Head of caudate nucleus (tissue), 42 donors: ENCODE results near the gene COX6A2.

Experiments
- DNase-seq, 42 donors: peaks; one replicate each; pipeline versions ENCODE4 v3.0.0 to v3.0.0-alpha.2; 2020 to 2021; ENCODE audit warnings: mixed read lengths in 7 of 42
- intact Hi-C: fragments of 100-400 bp; cut with DNase I; formaldehyde crosslinking; loops from one replicate; pipeline ENCODE4 v1.15.0; 2022

Gene COX6A2

GRCh38 chr16:31464781-31465260, 36.7 kb upstream of the COX6A2 start:
- intact Hi-C loops = loop anchor here (5.0 kb wide), 1 partner anchor 407 kb away; the partner anchor contains the start of gene ZNF267
- peak in 1 of 42 donors; percentile 23 for DNase-seq

GRCh38 chr16:31464348-31464769, 36.2 kb upstream of the COX6A2 start:
- intact Hi-C loops = loop anchor here (5.0 kb wide), 1 partner anchor 408 kb away; the partner anchor contains the start of gene ZNF267
- DNase-seq = peak in 1 of 42 donors; percentile 23

DNA sequence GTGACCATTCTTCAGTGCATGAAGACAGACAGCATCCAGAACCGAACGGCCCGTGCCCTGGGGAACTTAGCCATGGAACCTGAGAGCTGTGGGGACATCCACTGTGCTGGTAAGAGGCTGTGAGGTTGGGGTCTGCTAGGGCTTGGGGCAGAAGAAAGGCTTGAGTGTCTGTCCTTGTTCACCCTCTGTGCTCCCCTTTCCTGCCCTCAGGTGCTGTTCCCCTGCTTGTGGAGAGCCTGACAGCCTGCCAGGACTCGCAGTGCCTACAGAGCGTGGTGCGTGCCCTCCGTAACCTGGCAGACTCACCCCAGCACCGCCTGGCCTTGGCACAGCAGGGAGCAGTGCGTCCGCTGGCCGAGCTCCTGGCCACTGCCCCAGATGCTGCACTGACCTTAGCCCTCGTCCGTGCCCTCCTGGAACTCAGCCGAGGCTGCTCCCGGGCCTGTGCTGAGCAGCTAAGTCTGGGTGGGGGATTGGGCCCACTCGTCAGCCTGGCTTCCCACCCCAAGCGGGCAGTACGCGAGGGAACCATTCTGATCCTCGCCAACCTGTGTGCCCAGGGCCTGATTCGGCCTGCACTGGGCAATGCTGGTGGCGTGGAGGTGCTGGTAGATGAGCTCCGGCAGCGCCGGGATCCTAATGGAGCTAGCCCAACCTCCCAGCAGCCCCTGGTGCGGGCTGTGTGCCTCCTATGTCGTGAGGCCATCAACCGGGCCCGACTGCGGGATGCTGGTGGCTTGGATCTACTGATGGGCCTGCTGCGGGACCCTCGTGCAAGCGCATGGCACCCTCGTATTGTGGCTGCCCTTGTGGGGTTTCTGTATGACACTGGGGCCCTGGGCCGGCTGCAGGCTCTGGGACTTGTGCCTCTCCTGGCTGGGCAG, 34.0 kb upstream of the COX6A2 start:
- peak in 2 of 42 donors; percentile 20 to 28 for DNase-seq
- intact Hi-C loops = loop anchor here (5.0 kb wide), 1 partner anchor 410 kb away; the partner anchor contains the start of gene ZNF267

DNA sequence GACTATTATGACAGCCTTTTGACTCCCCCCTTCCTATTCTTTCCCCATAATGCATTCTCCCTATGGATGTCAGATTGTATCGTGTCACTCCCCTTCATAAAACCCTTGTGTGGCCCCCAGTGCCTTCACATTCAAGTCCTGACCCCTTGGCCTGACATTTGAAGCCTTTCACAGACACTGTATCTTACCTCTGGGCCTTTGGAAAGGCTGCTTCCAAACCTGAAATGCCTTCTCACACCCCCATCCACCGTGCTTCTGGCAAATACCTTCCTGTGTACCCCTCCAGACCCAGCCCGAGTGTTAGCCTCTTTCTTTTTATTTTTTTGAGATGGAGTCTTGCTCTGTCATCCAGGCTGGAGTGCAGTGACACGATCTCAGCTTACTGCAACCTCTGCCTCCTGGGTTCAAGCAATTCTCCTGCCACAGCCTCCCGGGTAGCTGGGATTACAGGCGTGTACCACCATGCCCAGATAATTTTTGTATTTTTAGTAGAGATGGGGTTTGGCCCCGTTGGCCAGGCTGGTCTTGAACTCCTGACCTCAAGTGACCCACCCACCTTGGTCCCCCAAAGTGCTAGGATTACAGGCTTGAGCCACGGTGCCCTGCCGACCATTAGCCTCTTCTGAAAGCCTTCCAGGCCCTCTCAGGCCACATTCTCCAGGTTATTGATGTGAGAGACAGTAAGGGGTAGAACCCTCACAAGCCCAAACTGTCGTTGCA, 33.2 kb upstream of the COX6A2 start:
- peak in 2 of 42 donors; percentile 3 to 19 for DNase-seq
- intact Hi-C loops = loop anchor here (5.0 kb wide), 1 partner anchor 411 kb away; the partner anchor contains the start of gene ZNF267

DNA sequence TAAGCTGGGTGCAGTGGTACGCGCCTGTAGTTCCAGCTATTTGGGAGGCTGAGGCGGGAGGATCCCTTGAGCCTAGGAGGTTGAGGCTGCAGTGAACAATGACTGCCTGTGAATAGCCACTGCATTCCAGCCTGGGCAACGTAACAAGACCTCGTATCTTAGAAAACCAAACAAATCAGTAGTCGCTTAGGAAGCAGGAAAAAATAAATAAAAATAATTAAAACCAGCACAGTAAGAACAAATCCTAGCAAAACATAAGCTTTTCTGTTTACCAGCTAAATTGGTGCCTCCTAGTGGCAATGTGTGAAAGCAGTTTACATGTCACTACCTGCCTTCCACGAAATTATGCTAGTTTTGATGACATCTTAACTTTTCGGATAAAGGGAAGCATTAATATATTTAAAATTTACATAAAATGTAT, 32.4 kb upstream of the COX6A2 start:
- DNase-seq = peak in 3 of 42 donors; percentile 18 to 52 (median 31)
- intact Hi-C loops = loop anchor here (5.0 kb wide), 1 partner anchor 412 kb away; the partner anchor contains the start of gene ZNF267

DNA sequence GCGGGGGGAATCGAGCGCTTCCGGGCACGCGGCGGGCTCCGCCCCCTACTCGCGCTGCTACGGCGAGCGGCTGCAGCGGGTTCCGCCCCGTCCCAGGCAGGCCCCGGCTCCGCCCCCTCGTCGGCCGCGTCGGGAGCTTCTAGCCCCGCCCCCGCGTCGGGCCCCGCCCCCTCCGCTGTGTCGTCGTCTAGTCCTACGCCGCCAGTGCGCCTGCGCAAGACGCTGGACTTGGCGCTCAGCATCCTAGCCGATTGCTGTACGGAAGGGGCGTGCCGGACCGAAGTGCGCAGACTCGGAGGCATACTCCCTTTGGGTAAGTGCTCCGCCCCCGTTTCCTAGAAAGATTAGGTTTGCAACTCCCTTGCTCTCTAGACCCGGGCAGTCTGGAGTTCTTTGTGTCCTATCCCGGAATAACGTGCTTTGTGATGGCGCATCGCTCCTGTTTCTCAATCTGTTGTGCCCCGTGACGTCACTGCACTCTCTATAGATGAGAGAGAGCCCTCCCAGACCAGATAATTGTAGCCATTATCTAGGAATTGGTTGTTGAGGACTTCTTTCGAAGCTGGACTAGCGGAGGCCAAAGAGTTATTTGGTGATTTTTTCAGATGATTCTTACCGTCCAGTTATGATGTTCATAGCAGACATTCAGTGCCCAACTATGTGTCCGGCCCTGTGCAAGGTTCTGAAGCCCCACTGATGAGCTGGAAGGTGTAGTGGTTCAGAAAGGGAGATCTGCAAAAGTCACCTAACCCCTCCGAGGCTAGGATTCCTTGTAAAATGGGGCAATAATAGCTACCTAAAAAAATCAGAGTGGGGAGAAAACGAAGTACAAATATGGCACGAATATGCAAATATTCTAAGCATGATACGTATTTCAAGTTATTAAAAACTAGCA, 31.8 kb upstream of the COX6A2 start:
- peak; percentile 99 to 100 (median 100) for DNase-seq
- intact Hi-C loops = loop anchor here (5.0 kb wide), 2 partner anchors 47 to 412 kb away; partner anchors contain the start of genes RUSF1 and ZNF267

GRCh38 chr16:31458844-31459686, 30.9 kb upstream of the COX6A2 start, which contains the start of gene ARMC5:
Gene ARMC5, plus strand, starts transcription at chr16:31459501. Its CDS starts 24 bp downstream, at chr16:31459525.
- peak; percentile 96 to 99 (median 98) for DNase-seq
- intact Hi-C loops = loop anchor here (5.0 kb wide), 1 partner anchor 48 kb away; the partner anchor contains the start of gene RUSF1

- DNase-seq = peak in 18 of 42 donors; percentile 17 to 63 (median 42)
- intact Hi-C loops = loop anchor here (5.0 kb wide), 1 partner anchor 49 kb away; the partner anchor contains the start of gene RUSF1
These were observed 30.1 kb upstream of the COX6A2 start for GRCh38 chr16:31458073-31458843.

DNA sequence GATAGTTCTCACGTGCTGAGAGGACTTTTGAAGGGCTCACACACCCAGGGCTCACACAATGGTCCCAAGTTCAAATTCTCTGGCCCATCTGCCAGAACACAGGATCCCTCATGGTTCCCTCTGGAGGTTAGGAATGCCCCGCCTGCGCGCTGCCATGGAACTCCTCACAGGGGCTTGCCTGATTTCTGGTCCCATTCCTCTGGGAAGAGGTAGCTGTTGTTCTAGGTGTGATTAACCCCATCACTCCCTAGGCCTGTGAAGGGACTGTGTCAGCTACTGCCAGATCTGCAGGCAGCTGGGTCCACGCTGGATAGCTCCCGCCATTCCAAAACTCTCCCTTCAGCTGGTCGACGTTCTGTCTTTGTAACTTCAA, 28.8 kb upstream of the COX6A2 start:
- intact Hi-C loops = loop anchor here (5.0 kb wide), 1 partner anchor 50 kb away; the partner anchor contains the start of gene RUSF1
- peak in 1 of 42 donors; percentile 9 for DNase-seq

DNA sequence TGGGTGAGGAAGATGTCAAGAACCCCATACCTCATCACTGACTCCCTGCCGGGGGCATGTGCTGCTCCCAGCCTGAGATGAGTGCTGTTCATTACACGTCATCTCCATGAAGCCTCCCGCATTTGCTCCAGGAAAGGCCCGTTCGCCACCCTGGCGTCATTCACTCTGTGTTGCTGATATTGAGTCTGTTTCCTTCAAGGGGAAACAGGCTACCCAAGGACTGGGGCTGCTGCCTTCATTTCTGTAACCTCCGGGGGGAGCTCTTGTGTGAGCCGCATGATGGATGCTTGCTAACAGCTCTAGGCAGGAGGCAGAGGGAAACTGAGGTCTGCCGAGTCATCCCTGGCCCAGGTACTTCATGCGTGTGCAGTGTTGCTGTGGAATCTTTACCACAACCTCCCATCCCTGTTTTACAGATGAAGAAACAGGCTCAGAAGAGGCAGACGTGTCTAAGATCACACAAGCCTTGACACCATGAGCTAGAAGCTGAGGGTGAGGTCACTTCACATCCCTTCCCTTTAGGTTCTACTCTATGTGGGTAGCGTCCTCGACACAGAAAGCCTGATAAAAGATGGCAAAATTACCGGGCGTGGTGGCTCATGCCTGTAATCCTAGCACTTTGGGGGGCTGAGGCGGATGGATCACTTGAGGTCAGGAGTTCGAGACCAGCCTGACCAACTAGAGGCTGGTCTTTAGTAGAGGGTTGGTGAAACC, 27.6 kb upstream of the COX6A2 start:
- peak in 8 of 42 donors; percentile 26 to 61 (median 42) for DNase-seq

DNA sequence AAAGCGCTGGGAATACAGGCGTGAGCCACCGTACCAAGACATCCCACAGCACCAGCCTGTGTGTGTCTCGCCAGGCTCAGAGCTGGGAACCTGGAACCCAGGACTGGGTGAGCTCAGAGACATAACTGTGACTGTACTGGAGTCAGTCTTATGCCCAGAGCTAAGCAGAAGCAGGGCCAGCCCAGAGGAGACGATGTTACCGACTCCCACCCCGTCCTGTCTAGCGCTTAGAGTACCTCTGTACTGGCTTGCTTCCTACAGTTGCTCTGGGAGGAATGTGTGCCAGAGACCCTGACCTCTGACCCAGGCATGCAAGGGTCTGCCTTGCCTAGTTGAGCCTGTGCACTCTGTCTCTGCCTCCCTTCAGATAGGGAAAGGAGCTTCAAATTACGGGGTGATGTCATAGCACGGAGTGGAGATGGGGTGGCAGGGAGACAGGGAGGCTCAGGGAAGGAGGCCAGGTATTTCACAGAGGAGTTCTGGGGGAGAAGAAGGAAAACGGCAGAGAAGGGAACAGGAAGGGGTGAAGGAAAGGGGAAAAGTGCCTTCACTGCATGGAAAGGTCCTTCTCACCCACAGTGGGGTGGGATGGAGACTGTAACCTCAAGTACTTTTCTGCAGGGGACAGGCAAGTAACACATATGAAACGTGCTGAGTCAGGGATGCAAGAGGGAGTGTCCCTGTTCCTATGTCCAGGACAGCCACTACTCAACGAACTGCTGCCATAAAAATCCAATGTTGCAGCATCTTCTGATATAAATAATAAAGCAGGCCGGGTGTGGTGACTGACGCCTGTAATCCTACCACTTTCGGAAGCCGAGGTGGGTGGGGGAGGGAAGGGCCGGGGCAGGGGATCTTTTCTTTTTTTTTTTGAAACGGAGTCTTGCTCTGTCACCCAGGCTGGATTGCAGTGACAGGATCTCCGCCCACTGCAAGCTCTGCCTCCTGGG, 25.4 kb upstream of the COX6A2 start:
- intact Hi-C loops = no loop called here
- peak in 19 of 42 donors; percentile 24 to 78 (median 51) for DNase-seq

More for the DNA sequence above, 27.6 kb upstream of the COX6A2 start:
- intact Hi-C loops = loop anchor here (5.0 kb wide), 1 partner anchor 52 kb away; the partner anchor contains the start of gene RUSF1

DNA sequence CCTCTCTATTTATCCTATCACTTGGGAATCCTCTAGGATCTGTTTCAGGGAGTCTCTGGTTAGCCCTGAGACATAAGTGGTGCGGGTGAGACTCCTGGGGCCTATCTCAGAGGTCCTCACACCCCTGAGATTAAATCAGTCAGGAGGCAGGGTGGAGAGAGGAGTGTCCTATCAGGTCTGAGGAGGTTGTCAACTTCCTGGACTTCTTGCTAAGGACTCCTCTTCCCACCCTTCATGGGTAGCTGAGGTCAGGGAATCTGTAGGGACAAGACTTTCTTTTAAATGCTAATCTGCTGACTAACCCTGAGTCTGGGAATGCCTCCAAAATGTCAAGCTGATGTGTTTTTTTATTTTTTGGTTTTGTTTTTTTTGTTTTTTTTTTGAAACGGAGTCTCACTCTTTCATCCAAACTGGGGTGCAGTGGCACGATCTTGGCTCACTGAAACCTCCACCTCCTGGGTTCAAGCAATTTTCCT, 24.5 kb upstream of the COX6A2 start:
- peak in 5 of 42 donors; percentile 15 to 36 (median 22) for DNase-seq
- intact Hi-C loops = no loop called here

- peak in 24 of 42 donors; percentile 26 to 77 (median 52) for DNase-seq
- intact Hi-C loops = no loop called here
These were observed 23.7 kb upstream of the COX6A2 start for GRCh38 chr16:31451681-31452351.

DNA sequence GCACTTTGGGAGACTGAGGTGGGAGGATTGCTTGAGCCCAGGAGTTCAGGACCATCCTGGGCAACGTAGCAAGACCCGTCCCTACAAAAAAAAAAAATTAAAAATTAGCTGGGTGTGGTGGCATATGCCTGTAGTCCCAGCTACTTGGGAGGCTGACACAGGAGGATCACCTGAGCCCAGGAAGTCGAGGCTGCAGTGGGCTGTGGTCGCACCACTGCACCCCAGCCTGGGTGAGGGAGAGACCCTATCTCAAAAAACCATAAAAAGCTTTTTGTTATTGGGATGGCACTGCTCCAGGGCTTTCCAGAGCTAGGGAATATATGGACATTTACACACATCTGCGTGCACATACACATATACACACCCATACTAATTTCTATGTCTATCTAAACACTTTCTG, 23.0 kb upstream of the COX6A2 start:
- peak in 2 of 42 donors; percentile 3 to 23 for DNase-seq
- intact Hi-C loops = no loop called here
